RPMI8226 (cell line): Measurements from ENCODE around the gene NET1.
"Not testable (repeated sequence)": the region's sequence is repeated elsewhere in the genome, so short reads cannot be mapped to it uniquely, and the experiment has no call there.

Source experiments
- DNase-seq: peaks from one replicate; pipeline ENCODE4 v3.0.0-alpha.2; 2015

The NET1 gene, protein sequence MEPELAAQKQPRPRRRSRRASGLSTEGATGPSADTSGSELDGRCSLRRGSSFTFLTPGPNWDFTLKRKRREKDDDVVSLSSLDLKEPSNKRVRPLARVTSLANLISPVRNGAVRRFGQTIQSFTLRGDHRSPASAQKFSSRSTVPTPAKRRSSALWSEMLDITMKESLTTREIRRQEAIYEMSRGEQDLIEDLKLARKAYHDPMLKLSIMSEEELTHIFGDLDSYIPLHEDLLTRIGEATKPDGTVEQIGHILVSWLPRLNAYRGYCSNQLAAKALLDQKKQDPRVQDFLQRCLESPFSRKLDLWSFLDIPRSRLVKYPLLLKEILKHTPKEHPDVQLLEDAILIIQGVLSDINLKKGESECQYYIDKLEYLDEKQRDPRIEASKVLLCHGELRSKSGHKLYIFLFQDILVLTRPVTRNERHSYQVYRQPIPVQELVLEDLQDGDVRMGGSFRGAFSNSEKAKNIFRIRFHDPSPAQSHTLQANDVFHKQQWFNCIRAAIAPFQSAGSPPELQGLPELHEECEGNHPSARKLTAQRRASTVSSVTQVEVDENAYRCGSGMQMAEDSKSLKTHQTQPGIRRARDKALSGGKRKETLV

DNA sequence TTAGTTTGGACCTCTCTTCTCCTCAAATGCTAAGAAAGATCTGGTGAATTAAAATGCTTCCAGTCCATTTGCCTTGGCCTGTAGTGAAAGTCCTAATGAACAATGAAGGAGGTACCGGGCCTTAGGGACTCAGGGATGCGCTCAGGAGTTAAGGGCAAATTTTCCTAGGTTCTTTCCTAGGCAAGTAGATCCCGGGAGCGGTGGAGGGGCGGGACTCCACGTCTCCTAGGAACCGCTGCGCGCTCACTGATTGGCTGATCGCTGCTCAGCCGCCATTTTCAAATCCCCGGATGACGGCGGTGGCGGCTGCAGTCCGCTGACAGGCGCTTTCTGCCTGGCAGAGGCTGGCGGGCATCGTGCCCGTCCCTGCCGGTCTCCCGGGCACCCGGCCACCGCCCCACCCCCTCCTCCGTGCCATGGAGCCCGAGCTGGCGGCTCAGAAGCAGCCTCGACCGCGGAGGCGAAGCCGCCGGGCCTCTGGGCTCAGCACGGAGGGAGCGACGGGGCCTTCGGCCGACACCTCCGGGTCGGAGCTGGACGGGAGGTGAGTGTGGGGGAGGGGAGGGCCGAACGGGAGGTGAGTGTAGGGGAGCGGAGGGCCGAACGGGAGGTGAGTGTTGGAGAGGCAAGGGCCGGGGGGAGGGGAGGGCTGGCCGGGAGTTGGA, at the start of gene NET1:
TSS of gene NET1 (plus strand) at position 281 of the 665 bp plus-strand sequence. CDS start at position 417, 136 bp downstream.
- DNase-seq = peak; percentile 93

DNA sequence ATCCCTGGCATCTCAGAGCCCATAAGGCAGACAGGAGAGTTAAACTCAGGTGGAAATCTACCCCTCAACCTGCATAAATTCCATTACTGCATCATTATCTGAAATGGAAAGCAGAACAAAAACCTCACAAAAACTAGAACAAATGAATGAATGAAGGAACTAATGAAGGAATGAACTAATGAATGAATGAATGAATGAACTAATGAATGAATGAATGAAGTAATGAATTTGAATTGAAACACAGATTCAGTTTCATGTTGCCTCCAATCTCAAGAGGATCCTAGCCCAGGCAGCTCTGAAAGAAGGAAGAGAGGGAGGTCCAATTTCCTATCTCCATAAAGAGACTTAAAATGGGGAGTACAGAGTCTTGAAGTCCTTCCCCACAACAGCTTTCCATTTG, 49.5 kb upstream of the NET1 start:
- DNase-seq = no peak

DNA sequence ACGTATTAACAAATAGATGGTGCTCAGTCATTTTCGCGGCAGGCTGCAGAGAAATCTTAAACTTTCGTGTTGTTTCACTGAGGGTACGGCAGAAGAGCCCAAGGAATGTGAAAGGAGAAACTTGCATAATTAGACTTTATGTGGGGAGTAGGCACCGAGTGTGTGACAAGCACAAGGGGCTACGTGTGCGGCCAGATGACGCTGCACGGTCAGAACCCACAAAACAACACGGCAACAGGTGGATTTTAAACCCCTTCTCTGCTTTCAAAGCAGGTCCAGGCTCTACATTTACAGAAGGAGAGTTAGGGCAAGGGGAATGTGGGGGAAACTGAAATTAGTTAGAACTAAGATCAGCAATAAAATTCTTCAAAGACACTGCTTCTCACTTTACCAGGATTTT, 48.0 kb upstream of the NET1 start:
- DNase-seq = no peak

DNA sequence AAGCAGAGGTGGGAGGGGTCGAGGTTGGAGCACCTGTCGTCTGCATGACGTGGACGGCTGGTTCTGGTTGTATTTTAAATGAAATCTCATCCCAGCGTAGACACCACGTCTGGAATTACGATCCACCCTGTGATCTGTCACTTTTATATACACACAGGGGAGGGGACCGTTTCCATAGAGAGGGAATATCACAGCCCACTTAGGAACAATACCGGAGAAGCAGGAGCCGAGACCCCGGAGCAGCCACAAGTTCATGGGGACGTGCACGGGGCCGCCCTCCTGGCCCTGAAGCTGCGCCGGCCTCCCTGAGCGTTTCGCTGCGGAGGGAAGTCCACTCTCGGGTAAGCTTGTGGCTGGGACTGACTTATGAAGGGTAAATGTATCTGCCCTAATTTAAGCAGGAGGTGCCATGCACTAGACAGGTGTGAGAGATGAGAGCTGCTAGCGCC, 47.4 kb upstream of the NET1 start, which contains the start of gene UCN3:
TSS of gene UCN3 (plus strand) at position 77 of the 449 bp plus-strand sequence. CDS start 8,755 bp downstream, outside the sequence.
- DNase-seq = no peak

DNA sequence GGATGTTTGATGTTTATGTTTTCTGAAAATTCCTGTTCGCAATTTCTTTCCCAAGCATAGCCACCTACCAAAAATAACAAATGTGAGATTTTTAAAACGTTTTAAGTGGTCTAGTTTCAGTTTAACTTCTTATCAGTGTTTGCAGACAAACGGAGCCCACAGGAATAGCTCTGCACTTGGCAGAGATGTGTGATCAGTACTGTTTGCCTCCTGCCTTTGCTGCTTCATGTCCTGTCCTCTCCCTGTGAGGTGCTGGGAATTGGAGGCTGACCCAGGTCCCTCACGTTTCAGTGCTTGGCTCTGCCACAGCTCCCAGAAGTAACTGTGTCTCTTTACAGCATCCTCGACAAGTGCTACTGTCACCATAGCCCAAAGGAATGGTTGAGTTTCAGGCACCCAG, 46.4 kb upstream of the NET1 start:
- DNase-seq = no peak

DNA sequence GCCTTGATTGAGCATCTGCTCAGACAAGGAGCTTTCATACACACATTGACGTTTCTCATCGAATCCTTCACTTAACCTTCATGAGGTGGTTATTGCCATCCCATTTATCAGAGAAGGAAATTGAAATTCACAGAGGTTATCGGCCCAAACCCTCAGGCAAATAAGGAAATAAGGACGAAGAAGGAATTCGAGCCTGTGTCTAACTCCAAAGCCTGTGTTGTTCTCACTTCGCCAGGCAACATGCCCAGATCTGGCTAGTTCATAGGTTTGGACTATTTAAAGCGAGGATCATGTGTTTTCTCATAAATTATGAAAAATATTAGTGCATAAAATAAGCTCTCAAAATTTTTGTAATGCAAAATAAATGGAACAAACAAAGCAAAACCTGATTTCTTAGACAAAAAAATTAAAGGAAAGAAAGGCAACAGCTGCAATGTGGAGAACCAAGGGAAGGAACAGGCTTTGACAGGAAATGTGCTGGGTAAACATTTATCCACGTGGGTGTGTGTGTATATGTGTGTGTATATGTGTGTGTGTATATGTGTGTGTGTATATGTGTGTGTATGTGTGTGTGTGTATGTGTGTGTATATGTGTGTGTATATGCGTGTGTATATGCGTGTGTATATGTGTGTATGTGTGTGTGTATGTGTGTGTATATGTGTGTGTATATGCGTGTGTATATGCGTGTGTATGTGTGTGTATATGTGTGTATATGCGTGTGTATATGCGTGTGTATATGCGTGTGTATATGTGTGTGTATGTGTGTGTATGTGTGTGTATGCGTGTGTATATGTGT, 42.8 kb upstream of the NET1 start:
- no peak for DNase-seq

DNA sequence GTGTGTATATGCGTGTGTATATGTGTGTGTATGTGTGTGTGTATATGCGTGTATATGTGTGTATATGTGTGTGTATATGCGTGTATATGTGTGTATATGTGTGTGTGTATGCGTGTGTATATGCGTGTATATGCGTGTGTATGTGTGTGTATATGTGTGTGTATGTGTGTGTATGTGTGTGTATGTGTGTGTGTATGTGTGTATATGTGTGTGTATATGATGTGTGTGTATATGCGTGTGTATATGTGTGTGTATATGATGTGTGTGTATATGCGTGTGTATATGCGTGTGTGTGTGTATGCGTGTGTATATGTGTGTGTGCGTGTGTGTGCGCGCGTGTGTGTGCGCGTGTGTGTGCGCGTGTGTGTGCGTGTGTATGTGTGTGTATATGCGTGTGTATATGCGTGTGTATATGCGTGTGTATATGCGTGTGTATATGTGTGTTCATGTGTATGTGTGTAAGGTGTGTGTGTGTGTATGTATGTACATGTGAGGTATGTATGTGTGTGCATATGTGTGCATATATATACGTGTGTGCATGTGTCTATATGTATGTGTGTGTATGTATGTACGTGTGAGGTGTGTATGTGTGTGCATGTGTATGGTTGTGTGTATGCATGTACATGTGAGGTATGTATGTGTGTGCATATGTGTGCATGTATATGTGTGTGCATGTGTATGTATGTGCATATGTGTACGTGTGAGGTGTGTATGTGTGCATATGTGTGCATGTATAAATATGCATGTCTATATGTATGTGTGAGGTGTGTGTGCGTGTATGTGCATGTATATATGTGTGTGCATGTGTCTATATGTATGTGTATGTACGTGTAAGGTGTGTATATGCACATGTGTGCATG, 41.6 kb upstream of the NET1 start:
- no peak for DNase-seq

DNA sequence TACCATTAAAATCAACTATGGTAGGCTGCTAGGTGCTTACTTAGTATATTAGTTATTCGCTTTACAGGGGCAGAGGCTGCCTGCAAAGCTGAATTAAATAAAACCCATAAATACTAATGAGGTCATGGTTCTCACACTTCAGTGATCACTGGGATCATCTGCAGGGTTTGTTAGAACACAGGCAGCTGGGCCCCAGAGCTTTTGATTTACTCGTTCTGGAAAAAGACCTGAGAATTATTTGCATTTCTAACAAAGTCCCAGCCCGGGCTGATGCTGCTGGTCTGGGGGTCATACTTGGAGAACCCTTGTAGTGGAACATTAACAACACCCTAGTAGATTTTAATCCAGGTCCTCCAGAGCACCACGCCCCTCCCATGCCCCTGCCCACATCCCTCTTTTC, 39.0 kb upstream of the NET1 start:
- no peak for DNase-seq

DNA sequence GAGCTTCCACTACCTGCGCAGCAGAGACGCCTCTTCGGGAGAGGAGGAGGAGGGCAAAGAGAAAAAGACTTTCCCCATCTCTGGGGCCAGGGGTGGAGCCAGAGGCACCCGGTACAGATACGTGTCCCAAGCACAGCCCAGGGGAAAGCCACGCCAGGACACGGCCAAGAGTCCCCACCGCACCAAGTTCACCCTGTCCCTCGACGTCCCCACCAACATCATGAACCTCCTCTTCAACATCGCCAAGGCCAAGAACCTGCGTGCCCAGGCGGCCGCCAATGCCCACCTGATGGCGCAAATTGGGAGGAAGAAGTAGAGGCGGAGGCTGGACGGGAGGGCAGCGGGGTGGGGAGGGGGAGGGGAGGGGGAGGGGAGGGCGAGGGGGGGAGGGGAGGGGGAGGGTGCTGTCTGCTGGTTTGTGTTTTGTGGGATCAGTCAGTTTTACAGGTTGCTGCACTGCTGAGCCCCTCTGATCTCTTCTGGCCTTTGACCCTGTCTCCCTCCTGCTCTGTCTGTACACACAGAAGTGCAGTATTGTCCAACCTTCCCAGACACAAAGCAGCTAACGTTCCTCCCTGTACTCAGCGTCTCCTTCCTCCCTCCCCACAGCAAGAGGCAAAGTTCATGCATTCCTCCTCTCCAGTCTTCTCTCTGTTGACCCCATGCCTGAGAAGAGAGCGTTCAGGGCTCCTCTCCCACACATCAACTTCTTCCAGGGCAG, 38.3 kb upstream of the NET1 start:
- DNase-seq = no peak

DNA sequence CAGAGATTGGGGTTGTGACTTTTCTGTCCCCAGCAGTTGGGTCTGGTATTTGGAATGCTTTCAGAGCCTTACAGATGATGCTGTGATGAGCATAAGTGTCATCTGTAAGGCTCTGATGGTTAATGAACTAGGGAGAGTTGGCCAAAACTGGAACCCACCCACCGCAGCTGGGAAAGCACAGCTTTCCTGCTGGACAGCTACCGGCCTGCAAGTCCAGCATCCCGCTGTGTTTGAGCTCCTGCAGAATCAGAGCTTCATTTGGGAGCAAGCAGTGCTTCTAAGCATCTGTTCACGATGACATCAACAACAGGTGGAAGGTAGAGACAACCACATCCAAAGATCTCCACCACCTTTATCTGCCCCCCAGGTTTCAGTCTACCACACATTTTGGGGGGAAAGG, 35.9 kb upstream of the NET1 start:
- DNase-seq = no peak

DNA sequence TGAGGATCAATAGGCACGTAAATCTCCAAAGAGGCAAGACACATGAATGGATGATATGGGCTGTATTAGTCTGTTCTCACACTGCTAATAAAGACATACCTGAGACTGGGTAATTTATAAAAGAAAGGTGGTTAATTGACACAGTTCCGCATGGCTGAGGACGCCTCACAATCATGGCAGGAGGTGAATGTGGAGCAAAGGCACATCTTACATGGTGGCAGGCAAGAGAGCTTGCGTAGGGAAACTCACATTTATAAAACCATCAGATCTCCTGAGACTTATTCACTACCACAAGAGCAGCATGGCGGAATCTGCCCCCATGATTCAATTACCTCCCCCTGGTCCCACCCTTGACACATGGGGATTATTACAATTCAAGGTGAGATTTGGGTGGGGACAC, 33.2 kb upstream of the NET1 start:
- not testable (repeated sequence) for DNase-seq

DNA sequence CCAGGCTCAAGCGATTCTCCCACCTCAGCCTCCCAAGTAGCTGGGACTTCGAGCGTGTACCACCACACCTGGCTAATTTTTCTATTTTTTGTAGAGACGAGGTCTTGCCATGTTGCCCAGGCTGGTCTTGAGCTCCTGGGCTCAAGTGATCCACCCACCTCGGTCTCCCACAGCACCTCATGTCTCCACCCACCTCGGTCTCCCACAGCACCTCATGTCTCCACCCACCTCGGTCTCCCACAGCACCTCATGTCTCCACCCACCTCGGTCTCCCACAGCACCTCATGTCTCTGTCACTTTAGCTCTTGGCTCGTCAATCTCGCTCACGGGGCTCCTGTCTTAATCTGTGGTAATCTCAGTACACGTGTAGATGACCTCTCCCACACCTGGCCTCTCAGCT, 32.0 kb upstream of the NET1 start:
- DNase-seq = not testable (repeated sequence)

DNA sequence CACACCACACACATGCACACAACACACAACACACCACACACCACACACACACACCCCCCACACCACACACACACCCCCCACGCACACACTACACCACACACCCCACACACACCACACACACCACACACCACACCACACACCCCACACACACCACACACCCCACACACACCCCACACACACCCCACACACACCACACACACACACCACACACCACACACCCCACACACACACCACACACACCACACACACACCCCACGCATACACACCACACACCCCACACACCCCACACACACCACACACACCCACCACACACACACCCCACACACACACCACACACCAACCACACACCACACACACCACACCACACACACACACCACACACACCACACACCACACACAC, 31.2 kb upstream of the NET1 start:
- DNase-seq = no peak

DNA sequence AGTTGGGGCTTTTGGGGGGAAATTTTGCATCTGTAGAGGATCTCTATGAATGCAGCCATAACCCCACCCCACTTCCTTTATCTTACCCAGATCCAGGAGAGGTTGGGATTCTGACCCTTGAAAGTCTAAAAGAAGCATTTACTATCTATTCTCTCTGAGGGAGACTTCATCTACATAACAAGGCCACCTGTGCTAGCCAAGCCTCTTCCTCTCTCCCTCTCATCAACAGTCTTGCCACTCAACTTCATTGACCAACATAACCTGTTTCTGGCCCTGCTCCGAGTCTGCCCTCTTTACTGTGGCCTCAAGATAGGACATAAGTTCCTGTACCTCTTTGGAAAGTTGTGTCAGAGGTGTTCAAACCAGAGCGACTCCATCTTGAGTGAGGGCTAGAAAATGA, 27.1 kb upstream of the NET1 start:
- DNase-seq = no peak

DNA sequence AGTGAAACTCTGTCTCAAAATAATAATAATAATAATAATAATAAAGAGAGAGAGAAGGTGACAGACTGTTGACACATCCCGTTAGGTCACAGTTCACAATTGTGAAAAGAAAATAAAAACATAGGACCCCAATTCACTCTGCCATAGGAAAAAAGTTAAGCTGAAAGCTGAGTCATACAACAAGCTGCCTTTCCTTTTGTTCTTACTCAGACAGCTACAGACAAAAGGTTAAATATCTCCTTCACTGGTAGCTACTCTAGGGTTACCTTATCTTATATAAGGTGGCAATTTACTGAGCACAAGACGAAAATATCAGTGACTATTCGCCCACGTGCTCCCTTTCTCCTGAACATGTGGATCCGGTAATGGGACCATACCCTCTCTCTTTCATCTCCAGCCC, 25.2 kb upstream of the NET1 start:
- DNase-seq = no peak

DNA sequence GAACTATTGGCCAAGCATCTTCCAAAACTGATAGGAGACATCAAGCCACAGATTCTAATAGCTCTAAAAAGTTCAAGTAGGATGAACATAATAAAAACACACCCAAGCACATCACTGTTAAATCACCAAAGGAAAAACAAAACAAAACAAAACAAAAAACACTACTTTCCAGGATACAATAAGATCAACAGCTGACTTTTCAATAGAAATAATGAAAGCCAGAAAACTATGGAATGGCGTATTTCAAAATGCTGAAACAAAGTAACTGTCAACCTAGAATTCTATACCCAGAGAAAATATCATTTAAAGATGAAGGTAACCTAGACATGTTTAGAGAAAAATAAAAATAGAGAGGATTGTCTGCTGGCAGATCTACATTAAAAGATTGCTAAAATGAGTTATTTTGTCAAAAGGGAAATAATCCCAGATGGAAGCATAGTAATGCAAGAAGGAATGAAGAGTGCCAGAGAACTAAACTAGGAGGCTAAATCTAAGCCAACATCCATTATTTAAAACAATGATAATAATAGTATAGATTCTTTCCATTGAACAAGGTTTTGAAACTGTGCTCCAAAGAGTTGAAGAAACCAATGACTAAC, 21.7 kb upstream of the NET1 start:
- DNase-seq = no peak

DNA sequence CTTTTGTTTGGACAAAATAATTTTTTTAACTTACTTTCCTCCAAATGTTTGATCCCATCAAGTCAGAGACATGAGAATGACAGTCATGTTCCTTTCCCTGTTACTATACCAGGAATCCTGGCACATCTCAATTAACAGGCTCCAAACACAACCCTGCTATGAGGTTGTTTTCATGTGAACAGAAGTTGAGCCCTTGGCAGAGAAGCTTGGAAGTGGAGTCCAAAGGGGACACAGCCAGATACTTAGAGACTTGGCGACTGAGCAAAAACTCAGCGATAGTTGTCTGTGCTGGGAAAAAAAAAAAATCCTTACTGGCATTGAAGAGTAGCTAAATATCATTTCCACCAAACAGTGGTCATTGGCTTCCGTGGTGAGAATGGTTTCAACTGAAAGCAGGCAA, 20.6 kb upstream of the NET1 start:
- DNase-seq = no peak

DNA sequence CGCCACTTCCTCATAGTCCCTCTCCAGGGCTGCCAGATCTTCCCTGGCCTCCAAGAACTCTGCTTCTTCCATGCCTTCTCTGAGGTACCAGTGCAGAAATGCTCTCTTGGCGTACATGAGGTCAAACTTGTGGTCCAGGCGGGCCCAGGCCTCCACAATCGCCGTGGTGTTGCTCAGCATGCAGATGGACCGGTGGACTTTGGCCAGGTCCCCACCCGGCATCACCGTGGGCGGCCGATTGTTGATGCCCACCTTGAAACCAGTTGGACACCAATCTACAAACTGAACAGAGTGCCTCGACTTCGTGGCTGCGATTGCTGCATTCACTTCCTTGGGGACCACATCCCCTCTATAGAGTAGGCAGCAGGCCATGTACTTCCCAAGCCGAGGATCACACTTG, 18.8 kb upstream of the NET1 start:
- DNase-seq = no peak

DNA sequence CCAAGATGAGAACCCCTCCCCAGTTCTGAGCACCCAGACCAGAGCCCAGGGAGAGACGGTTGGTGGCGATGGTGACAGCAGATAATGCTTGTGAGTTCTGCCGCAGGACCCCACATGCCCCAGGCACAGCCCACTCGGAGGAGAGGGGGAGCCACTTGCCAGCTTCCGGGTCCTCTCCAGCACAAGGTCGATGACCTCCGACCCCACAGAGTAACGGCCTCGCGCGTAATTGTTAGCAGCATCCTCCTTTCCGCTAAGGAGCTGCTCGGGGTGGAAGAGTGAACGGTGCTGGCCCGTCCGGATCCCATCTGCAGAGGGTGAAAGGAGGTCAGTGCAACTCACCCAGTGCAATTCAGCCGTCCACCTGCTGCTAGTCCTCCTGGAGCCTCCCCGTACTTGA, 17.2 kb upstream of the NET1 start:
- no peak for DNase-seq

DNA sequence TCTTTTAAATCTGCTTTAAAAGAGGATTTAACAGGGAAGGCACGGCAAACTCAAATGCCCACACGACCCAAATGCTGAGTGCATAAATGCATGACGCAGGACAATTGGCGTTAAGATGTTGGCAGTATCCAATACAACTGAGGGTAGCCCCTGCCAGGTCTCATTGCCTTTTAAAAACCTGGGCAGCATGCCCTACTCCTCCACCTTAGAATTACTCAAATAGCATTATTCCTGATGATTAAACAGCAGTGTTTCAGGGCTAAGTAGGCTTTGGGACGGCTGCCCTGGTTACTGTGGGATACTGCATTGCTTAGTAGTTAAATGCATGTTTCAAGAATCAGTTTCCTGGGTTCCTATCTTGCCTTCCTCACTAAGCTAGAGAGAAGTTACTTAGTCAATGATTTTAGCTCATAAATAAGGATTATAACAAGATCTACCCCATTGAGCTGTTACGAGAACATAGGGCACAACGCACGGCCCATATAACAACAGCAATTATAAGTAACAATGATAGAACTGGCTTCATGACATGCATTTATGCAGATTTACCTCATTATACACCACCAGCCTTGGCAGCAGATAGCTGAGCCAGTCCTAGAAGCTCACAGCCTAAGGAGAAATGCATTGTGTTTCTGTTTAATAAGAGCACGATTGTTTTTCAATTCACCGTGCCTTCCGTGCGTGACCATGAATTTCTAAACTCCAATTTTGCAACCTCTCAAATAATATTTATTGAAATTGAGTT, 15.6 kb upstream of the NET1 start:
- DNase-seq = no peak
